Measurements from ENCODE around the gene LTO1.

LTO1 gene

GRCh38 chr11:69656536-69657455 is 18.4 kb downstream of the LTO1 start:
- DNase-seq, result no peak

- DNase-seq, result no peak
Measured at GRCh38 chr11:69655479-69656428, 19.4 kb downstream of the LTO1 start.

- no peak for DNase-seq
Measured at GRCh38 chr11:69654660-69655478, 20.3 kb downstream of the LTO1 start.

GRCh38 chr11:69654001-69654659 is 21.0 kb downstream of the LTO1 start:
- no peak for DNase-seq

- no peak for DNase-seq
Measured at GRCh38 chr11:69653406-69653960, 21.7 kb downstream of the LTO1 start.

GRCh38 chr11:69652999-69653398 is 22.2 kb downstream of the LTO1 start:
- no peak for DNase-seq

- no peak for DNase-seq
Measured at GRCh38 chr11:69651834-69652620, 23.1 kb downstream of the LTO1 start.

GRCh38 chr11:69650832-69651344 is 24.3 kb downstream of the LTO1 start:
- no peak for DNase-seq

- no peak for DNase-seq
Measured at GRCh38 chr11:69650081-69650831, 24.9 kb downstream of the LTO1 start.

- no peak for DNase-seq
Measured at GRCh38 chr11:69649576-69649900, 25.6 kb downstream of the LTO1 start.

GRCh38 chr11:69648679-69649575 is 26.2 kb downstream of the LTO1 start:
- no peak for DNase-seq

GRCh38 chr11:69647761-69648497 is 27.2 kb downstream of the LTO1 start:
- DNase-seq, result no peak

GRCh38 chr11:69647390-69647748 is 27.8 kb downstream of the LTO1 start:
- DNase-seq, result no peak

GRCh38 chr11:69646493-69647389 is 28.4 kb downstream of the LTO1 start:
- DNase-seq, result no peak

GRCh38 chr11:69645801-69646492 is 29.2 kb downstream of the LTO1 start:
- no peak for DNase-seq

GRCh38 chr11:69644962-69645675 is 30.0 kb downstream of the LTO1 start:
- DNase-seq, result no peak

All from C1 segment of cervical spinal cord (tissue), 14 donors.